Adrenal gland (tissue), 12 donors: ENCODE measurements around the gene CLSTN1. TPM values are rescaled to one million over a fixed set of nuclear protein-coding genes. Genes with fewer than 3 reads are reported as not detected.

Experiments
- DNase-seq, 7 donors: peaks; one replicate each; pipeline ENCODE4 v3.0.0-alpha.2; 2019 to 2020
- H3K27ac ChIP-seq, 5 donors: fragments of 200-600 bp; sonication (generic) in 4 of 5; 1 replicate in 3 of 5; 2 replicates in 2 of 5; pipeline versions ENCODE4 v1.5.1 to v1.8.0; 2016 to 2020; ENCODE audit warnings: mild to moderate bottlenecking in 1 of 5
- H3K27me3 ChIP-seq: fragments of 200-600 bp; 2 replicates; pipeline ENCODE4 v1.8.0; 2021
- H3K36me3 ChIP-seq, 2 donors: fragments of 200-600 bp; replicated peaks in 1 of 2; 1 replicate in 1 of 2; 2 replicates in 1 of 2; pipeline versions ENCODE4 v1.5.1 to v1.8.0; 2018 to 2022
- H3K4me1 ChIP-seq, 2 donors: fragments of 200-600 bp; replicated peaks in 1 of 2; 1 replicate in 1 of 2; 2 replicates in 1 of 2; pipeline versions ENCODE4 v1.5.1 to v1.8.0; 2018 to 2021
- H3K4me3 ChIP-seq, 4 donors: fragments of 200-600 bp; sonication (generic) in 3 of 4; one replicate each; pipeline ENCODE4 v1.5.1; 2016 to 2018
- H3K9me3 ChIP-seq, 3 donors: fragments of 200-600 bp; sonication (generic) in 1 of 3; replicated peaks in 1 of 3; 1 replicate in 2 of 3; 2 replicates in 1 of 3; pipeline versions ENCODE4 v1.5.1 to v1.8.0; 2016 to 2021
- CTCF ChIP-seq, 6 experiments: fragments of 450-650 bp in 4 of 6; fragments of 200-600 bp in 2 of 6; sonication (generic) in 1 of 6; IDR thresholded peaks; 1 replicate in 5 of 6; 2 replicates in 1 of 6; pipeline versions ENCODE4 v1.5.1 to v1.8.0; 2016 to 2021; ENCODE audit warnings: antibody characterized with exemption in 6 of 6, mild to moderate bottlenecking in 2 of 6, moderate library complexity in 1 of 6
- POLR2A ChIP-seq, 2 donors: fragments of 450-650 bp; IDR thresholded peaks; one replicate each; pipeline ENCODE4 v1.6.1; 2017; ENCODE audit warnings: antibody characterized with exemption in 2 of 2, mild to moderate bottlenecking in 2 of 2, moderate library complexity in 1 of 2
- WGBS, 4 donors: extraction: QIAGEN DNeasy Blood & Tissue Kit in 2 of 4; methylation state at CpG; one replicate each; pipeline versions ENCODE4 v1.1.5 to v1.1.7; 2013 to 2017; 5-methylcytosine and 5-hydroxymethylcytosine counted together
- intact Hi-C, 2 donors: fragments of 100-400 bp; cut with DNase I; formaldehyde crosslinking; loops; one replicate each; pipeline versions ENCODE4 v1.14.1 to v1.15.0; 2022 to 2023
- polyA plus RNA-seq, 3 donors: library from polyadenylated mRNA; stranded (reverse); fragments of 200-250 nt in 2 of 3; fragments of 350-450 nt in 1 of 3; fragmentation: Illumina TruSeq in 1 of 3; extraction: RNeasy Lipid Tissue Mini Kit (QIAGEN cat#74804) in 1 of 3; gene quantifications; one replicate each; pipeline ENCODE4 v1.2.3, GENCODE V29; 2013 to 2014
- total RNA-seq, 9 donors: library from RNA; depleted of rRNA in 4 of 9; stranded (reverse); fragments of >200 nt in 4 of 9; fragments of 120-200 nt in 1 of 9; fragmentation: NEBNext Ultra II Directional in 1 of 9; extraction: Animal tissue kit (Norgen Biotek cat#: 25700) in 1 of 9; gene quantifications; one replicate each; pipeline versions ENCODE4 v1.1.0 to v1.2.4, GENCODE V29; 2013 to 2023
- donor health status: healthy with polysubstance abuse.
- donor health status: Bipolar disorder and iron deficiency.
- donor health status: DM: yes; HTN: yes; CAD: no.
- donor health status: DM: no; HTN: no; CAD: no.
- donor health status: DM: no; HTN: no; CAD: no.
- donor health status: DM: yes; HTN: yes; CAD: no.

Gene CLSTN1
- total and polyA plus RNA-seq, 12 donors: 48.8 to 106 (median 77.9) TPM

DNA sequence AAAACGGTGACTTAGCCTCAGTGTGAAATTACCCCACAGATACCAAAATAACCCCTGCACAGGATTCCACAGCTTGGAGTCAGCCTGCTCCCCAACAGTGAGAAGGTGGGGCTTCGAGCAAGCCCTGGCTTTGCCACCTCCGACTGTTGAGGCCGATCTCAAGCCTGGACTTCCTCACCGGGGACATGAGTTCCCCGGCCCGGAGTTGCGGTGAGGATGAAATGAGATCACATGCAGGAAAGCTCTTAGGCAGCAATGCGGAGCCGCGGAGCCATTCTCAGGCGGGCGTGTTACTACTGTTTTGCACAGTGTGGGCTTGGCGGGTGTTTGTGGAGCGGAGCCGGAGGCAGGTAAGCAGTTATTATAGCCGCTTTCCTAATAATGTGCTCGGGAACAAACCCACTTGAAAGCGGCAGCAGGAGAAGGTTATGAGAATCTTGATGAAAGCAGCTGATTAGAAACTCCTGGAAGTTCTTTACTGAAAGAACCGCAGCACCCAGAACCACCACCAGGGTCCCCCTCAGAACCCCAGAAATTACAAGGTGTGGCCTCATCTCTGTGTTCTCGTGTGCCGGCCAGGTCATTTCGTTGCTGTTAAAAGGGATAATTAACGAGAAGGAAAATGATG is 3.9 kb upstream of the CLSTN1 start:
- Histone ChIP-seq H3K4me3 (no peak overlapping the region), H3K36me3 (no peaks in the 10 kb centered on the region), H3K9me3 (no peaks in the 10 kb centered on the region), H3K27ac (no peak overlapping the region), H3K27me3 (no peaks in the 10 kb centered on the region), H3K4me1 (peaks cover 19 to 20% of the 10 kb centered on the region in 2 donors)
- intact Hi-C loops: no loop called here
- 81 to 85% (median 84%) methylated on average over 14 to 24 of the region's 24 CpGs for WGBS, 4 donors
- DNase-seq: no peak
- no peak for TF ChIP-seq CTCF (IDR thresholded peaks at IDR 0.05)
- TF ChIP-seq POLR2A (IDR thresholded peaks at IDR 0.05): no peak

- intact Hi-C loops: no loop called here
- no peak overlapping the region for H3K4me3 ChIP-seq
- H3K36me3 ChIP-seq: no peaks in the 10 kb centered on the region
- H3K27ac ChIP-seq: no peak overlapping the region
- H3K4me1 ChIP-seq: peaks cover 25 to 29% of the 10 kb centered on the region in 2 donors
- no peaks in the 10 kb centered on the region for H3K9me3 ChIP-seq
- no peak for DNase-seq
- WGBS, 4 donors: 80 to 86% (median 81%) methylated on average over 3 of the region's 3 CpGs
- H3K27me3 ChIP-seq: no peaks in the 10 kb centered on the region
- TF ChIP-seq CTCF (IDR thresholded peaks at IDR 0.05) (no peak), POLR2A (IDR thresholded peaks at IDR 0.05) (no peak)
These were observed 2.9 kb upstream of the CLSTN1 start for GRCh38 chr1:9826616-9827015.

DNA sequence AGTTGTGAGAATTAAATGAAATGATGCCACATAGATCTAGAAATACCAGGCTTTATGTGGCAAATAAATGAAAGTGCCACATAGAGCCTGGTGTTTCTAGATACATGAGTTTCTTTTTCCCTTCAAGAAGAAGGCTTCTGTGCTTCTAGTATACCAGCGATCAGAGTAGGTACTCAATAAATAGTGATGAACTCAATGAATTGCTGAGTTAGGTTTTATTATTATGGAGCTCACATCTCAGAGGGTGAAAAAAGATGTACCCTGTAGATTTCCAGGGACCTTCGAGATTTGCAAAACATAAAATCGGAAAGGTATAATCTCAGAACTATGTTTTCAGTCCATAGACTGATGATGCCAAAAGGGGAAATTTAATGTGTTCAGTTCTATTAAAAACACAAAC is 2.3 kb upstream of the CLSTN1 start:
- Histone ChIP-seq H3K36me3 (no peaks in the 10 kb centered on the region), H3K27ac (peak overlapping the region in 2 of 5 donors; percentile 77 to 91), H3K9me3 (no peaks in the 10 kb centered on the region), H3K27me3 (no peaks in the 10 kb centered on the region), H3K4me3 (no peak overlapping the region), H3K4me1 (peaks cover 25 to 31% of the 10 kb centered on the region in 2 donors)
- WGBS, 4 donors: 85 to 93% (median 87%) methylated on average over 3 of the region's 3 CpGs
- no peak for TF ChIP-seq CTCF (IDR thresholded peaks at IDR 0.05)
- no peak for TF ChIP-seq POLR2A (IDR thresholded peaks at IDR 0.05)
- no peak for DNase-seq
- intact Hi-C loops: no loop called here

DNA sequence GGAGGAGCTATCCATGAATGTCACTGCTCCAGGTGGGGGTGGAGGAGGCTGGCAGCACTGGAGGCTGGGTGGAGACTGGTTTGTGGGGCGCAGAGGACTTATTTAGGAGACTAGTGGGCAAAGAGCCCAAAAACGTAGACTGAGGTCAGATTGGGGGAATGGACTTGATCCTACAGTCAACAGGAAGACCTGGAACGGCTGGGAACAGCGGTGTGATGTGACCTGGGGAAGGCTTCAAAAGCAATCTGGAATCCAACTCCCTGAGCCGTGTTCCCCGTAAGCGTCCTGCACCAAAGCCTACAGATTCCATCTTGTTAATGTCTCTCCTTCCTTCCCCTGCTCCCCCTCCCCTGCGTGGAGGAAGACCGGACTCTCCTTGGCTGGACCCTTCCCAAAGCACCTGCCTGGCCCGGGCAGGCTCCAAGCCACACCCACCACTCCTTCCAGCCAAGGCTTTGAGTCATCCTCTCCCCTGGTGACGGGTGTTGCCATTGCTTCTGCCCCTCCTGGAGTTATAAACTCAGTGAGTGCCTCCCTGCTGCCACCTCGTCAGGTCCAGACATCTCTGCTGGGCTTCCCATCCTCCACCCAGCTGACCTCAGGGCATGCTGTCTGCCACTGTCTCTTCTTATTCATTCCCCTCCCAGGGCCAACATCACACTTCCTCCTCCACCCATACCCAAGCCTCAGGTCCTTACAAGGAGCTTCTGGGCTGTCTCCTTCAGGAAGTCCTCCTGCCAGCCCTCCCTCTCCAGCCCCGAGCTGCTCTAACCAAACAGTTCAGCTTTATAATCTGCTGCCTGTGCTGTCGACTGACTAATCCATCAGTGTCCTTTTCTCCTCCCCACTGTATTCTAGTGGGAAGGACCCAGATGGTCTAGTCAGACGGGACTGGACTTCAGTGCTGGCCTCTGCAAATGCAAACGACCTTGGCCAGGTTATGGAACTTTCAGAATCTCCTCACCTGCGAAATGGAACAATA is 1.6 kb upstream of the CLSTN1 start:
- Histone ChIP-seq H3K27ac (peak overlapping the region in 2 of 5 donors; percentile 77 to 91), H3K9me3 (no peaks in the 10 kb centered on the region), H3K27me3 (no peaks in the 10 kb centered on the region), H3K4me3 (peak overlapping the region in 1 of 4 donors; percentile 93), H3K4me1 (peaks cover 25 to 31% of the 10 kb centered on the region in 2 donors), H3K36me3 (no peaks in the 10 kb centered on the region)
- TF ChIP-seq POLR2A (IDR thresholded peaks at IDR 0.05) (peak in 1 of 2 donors; percentile 16), CTCF (IDR thresholded peaks at IDR 0.05) (peak in 1 of 6 experiments; percentile 23)
- peak; percentile 73 to 87 (median 79) for DNase-seq
- WGBS, 4 donors: 13 to 16% (median 15%) methylated on average over 17 of the region's 17 CpGs
- intact Hi-C loops: no loop called here
